ENCODE measurements around the gene CPNE8.

Gene CPNE8

DNA sequence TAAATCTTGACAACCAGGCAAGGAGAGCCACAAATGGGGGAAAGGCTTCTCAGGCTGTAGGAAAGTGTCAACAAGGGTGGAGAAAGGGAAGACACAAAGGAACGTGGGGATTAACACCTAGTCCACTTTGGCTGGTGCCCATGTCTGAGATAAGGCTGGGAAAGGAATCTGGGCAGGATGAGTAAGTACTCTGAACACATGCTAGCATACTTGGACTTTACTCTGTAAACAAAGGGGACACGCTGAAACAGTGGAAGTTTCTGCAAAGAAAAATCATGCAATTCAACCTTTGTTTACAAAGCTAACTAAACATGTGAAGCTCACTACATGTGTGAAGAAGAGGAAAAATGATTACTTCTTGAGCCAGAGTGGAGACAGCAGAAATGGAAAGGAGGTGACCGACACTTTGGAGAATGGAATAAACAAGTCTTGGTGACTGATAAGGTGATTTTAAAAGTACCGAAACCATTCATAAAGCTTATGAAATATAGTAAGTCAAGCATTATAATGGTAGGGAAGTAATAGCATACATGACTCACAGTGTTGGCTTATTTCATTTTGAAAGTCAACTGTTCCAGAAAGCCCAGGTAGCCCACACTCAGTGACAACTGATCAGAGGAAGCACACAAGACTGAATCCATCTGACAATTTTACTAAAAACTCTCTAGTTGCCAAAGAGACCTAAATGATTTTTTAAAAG, 13.2 kb downstream of the CPNE8 start:
- H3K27me3 ChIP-seq (replicated peaks; ENCODE audit: control insufficient read depth, insufficient read depth, low read length) = no peaks in the 10 kb centered on the region
- no peaks in the 10 kb centered on the region for H3K36me3 ChIP-seq (ENCODE audit: control insufficient read depth, insufficient read depth, low read length)
- DNase-seq (ENCODE audit: extremely low read depth, insufficient read length) = peak; percentile 22
- TF ChIP-seq, protein P1, sequence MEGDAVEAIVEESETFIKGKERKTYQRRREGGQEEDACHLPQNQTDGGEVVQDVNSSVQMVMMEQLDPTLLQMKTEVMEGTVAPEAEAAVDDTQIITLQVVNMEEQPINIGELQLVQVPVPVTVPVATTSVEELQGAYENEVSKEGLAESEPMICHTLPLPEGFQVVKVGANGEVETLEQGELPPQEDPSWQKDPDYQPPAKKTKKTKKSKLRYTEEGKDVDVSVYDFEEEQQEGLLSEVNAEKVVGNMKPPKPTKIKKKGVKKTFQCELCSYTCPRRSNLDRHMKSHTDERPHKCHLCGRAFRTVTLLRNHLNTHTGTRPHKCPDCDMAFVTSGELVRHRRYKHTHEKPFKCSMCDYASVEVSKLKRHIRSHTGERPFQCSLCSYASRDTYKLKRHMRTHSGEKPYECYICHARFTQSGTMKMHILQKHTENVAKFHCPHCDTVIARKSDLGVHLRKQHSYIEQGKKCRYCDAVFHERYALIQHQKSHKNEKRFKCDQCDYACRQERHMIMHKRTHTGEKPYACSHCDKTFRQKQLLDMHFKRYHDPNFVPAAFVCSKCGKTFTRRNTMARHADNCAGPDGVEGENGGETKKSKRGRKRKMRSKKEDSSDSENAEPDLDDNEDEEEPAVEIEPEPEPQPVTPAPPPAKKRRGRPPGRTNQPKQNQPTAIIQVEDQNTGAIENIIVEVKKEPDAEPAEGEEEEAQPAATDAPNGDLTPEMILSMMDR (IDR thresholded peaks at IDR 0.05; ENCODE audit: insufficient read depth, low read length, poor library complexity, severe bottlenecking) = no peak
- H3K4me3 ChIP-seq (replicated peaks; ENCODE audit: low read depth, low read length) = no peak overlapping the region

DNA sequence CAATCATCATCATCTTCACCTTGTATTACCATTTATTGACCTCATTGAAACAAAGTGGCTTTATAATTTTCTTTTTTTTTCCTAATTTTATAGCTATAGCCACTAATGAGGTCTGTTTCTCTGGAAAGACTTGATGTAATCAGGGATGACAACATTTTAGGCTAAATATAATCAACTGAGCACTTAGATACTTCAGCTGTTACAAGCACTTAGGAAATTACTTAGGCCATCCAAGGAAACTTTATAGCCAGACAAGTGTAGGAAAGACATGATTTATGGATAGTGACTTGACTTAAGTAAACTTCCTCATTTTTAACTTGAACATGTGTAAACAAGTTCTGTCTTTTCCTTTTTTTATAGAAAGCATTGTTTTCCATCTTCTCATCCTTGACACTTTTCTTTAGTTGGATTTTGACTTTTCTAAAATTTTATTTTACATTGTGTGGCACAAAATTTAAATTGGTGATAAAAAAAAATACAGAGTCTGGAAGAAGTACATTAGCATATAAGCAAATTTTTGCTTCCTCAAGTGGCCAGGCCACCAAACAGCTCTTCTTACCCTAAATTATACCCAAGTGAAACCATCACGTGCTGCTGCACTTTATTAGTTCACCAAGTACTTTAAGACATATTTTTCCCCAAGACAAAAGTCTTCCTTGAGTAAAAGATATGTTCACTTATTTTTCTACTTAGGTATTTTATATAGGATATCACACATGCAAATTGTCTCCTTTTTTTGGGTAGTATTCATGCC, 15.1 kb downstream of the CPNE8 start:
- Histone ChIP-seq H3K4me3 (replicated peaks; ENCODE audit: low read depth, low read length) (no peak overlapping the region), H3K36me3 (ENCODE audit: control insufficient read depth, insufficient read depth, low read length) (no peaks in the 10 kb centered on the region), H3K27me3 (replicated peaks; ENCODE audit: control insufficient read depth, insufficient read depth, low read length) (no peaks in the 10 kb centered on the region)
- TF ChIP-seq, protein P1 (IDR thresholded peaks at IDR 0.05; ENCODE audit: insufficient read depth, low read length, poor library complexity, severe bottlenecking) = no peak
- no peak for DNase-seq (ENCODE audit: extremely low read depth, insufficient read length)

DNA sequence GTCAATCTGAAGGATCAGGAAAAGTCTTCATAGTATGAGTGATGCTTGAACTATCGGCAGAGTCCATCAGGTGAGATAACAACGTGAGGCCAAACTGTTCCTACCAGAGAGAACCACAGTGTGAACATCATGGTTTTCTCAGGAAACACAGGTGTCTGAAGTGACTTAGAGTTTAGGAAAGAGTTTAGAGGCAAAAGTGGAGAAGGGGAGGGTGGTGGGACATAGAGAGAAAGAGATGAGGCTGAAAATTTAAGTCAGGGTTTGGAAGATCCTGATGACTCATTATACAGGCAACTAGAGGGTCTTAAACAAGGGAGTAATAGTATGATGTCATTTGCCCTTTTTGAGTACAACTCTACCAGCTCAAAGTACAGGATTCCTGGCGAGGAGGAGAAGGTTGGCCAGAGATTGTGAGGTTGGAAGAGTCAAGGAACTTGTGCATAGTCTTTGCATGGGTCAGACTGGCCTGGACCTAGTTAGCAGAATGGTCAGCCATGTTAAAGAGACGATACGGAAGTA, 16.0 kb downstream of the CPNE8 start:
- H3K36me3 ChIP-seq (ENCODE audit: control insufficient read depth, insufficient read depth, low read length) = no peaks in the 10 kb centered on the region
- no peak overlapping the region for H3K4me3 ChIP-seq (replicated peaks; ENCODE audit: low read depth, low read length)
- TF ChIP-seq, protein P1 (IDR thresholded peaks at IDR 0.05; ENCODE audit: insufficient read depth, low read length, poor library complexity, severe bottlenecking) = no peak
- no peaks in the 10 kb centered on the region for H3K27me3 ChIP-seq (replicated peaks; ENCODE audit: control insufficient read depth, insufficient read depth, low read length)
- no peak for DNase-seq (ENCODE audit: extremely low read depth, insufficient read length)

DNA sequence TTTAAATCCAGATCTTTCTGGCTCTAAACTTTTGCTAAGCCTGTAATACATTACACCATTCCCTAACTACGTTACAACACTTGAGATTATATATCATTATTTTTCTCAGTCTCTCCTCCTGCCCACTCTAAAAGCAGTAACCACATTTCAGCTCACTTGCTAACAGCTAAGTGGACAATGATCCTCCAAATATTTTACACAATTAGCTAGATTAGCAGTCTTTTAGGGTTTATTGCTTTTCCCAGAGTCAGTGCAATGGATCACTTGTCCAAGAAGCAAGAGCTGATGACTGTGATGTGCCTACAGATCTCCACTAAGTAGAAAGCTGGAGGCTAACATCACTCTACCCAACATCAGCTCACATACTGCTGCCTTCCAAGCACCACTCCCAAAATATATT, 17.6 kb downstream of the CPNE8 start:
- TF ChIP-seq, protein P1 (IDR thresholded peaks at IDR 0.05; ENCODE audit: insufficient read depth, low read length, poor library complexity, severe bottlenecking) = no peak
- no peak overlapping the region for H3K4me3 ChIP-seq (replicated peaks; ENCODE audit: low read depth, low read length)
- no peak for DNase-seq (ENCODE audit: extremely low read depth, insufficient read length)
- H3K27me3 ChIP-seq (replicated peaks; ENCODE audit: control insufficient read depth, insufficient read depth, low read length) = no peaks in the 10 kb centered on the region
- H3K36me3 ChIP-seq (ENCODE audit: control insufficient read depth, insufficient read depth, low read length) = no peaks in the 10 kb centered on the region

DNA sequence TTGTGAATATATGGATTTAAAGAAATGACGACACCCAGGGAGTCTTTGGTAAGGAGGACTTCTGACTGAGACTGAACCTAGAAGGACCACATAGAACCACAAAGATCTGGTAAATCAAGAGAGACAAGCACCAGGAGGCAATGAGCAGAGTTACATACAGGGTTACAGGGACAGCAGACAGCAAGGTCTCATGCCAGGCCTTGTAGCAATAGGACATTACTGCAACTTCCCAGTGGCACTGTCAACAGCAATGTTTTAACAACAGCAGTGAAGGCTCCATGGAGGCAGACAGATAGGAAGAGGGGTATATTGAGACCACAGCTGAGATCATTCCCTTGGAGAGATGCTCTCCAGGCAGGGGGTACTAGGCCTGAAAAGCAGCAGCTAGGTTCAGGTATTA, 18.5 kb downstream of the CPNE8 start:
- TF ChIP-seq, protein P1 (IDR thresholded peaks at IDR 0.05; ENCODE audit: insufficient read depth, low read length, poor library complexity, severe bottlenecking) = no peak
- H3K4me3 ChIP-seq (replicated peaks; ENCODE audit: low read depth, low read length) = no peak overlapping the region
- H3K27me3 ChIP-seq (replicated peaks; ENCODE audit: control insufficient read depth, insufficient read depth, low read length) = no peaks in the 10 kb centered on the region
- no peaks in the 10 kb centered on the region for H3K36me3 ChIP-seq (ENCODE audit: control insufficient read depth, insufficient read depth, low read length)
- DNase-seq (ENCODE audit: extremely low read depth, insufficient read length) = no peak
